Thyroid gland (tissue), 4 donors: Measurements from ENCODE around the gene DLGAP1.

Experiments used
- POLR2A ChIP-seq, 2 donors: fragments of 450-650 bp; IDR thresholded peaks; one replicate each; pipeline ENCODE4 v1.6.1; 2017; ENCODE audit warnings: antibody characterized with exemption in 2 of 2, mild to moderate bottlenecking in 2 of 2, moderate library complexity in 1 of 2
- TF ChIP-seq, protein P1 (sequence below), 6 experiments: fragments of 200-600 bp in 3 of 6; fragments of 450-650 bp in 3 of 6; sonication (generic) in 3 of 6; IDR thresholded peaks; one replicate each; pipeline ENCODE4 v1.5.1; 2016 to 2019; ENCODE audit warnings: antibody characterized with exemption in 6 of 6, mild to moderate bottlenecking in 2 of 6, inconsistent platforms in 1 of 6, moderate library complexity in 1 of 6

DNA sequence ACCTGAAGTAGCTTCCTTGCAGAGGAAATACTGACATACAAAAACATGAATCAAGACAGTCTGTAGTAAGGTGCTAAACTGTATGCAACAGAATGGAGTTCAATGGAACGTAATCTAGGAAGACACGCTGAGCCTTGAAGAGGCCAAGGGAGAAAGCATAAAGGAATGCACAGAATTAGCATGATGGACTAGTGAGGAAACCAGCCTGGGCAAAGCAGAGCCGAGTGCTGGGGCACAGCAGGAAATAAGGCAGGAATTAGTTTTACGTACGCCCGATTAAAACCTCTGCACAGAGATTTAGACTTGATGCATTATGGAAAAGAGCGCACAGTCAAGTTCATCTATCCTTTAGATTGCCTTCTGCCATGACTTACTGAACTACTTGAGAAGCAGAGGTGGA is 200.3 kb downstream of the DLGAP1 start:
- no peak for TF ChIP-seq POLR2A (IDR thresholded peaks at IDR 0.05)
- TF ChIP-seq, protein P1, sequence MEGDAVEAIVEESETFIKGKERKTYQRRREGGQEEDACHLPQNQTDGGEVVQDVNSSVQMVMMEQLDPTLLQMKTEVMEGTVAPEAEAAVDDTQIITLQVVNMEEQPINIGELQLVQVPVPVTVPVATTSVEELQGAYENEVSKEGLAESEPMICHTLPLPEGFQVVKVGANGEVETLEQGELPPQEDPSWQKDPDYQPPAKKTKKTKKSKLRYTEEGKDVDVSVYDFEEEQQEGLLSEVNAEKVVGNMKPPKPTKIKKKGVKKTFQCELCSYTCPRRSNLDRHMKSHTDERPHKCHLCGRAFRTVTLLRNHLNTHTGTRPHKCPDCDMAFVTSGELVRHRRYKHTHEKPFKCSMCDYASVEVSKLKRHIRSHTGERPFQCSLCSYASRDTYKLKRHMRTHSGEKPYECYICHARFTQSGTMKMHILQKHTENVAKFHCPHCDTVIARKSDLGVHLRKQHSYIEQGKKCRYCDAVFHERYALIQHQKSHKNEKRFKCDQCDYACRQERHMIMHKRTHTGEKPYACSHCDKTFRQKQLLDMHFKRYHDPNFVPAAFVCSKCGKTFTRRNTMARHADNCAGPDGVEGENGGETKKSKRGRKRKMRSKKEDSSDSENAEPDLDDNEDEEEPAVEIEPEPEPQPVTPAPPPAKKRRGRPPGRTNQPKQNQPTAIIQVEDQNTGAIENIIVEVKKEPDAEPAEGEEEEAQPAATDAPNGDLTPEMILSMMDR (IDR thresholded peaks at IDR 0.05), result no peak
